Smooth muscle cell of bladder (primary cell): ENCODE results near the gene LRRC8C. TPM values are rescaled to one million over a fixed set of nuclear protein-coding genes. Genes with fewer than 3 reads are reported as not detected.

ENCODE experiments used
- total RNA-seq: library from RNA; depleted of rRNA; stranded (reverse); fragments of >200 nt; gene quantifications from 2 replicates; pipeline ENCODE4 v1.2.3, GENCODE V29; 2014

LRRC8C gene
- 2.6 and 4.4 TPM in 2 replicates for total RNA-seq

DNA sequence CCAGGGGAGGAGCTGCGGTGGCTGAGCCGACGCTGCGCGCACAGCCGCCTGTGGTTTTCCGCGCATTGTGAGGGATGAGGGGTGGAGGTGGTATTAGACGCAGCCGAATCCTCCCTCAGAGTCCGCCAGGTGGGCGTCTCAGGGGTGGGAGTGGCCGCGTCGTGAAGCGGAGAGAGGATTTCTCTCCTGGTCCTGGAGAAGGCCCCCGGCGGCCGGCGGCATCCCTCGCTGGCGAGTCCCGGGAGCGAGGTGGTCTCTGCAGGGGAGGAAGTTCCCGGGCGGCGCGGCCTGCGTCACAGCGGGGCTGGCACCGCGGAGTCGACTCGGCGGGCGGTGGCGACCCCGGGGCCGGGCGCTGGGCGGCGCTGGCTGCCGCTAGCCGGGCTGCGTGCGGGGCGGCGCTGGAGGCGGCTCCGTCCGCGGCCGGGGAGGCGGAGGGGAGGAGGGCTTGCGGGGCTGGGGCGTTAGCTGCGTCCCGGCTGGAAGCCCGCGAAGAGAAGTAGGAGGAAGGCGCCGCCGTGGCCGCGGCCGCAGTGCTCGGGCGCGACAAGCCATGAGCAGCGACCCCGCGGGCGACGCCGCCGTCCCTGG, at the start of gene LRRC8C:
LRRC8C (plus strand) TSS at position 464 of the 591 bp plus-strand sequence. CDS start 53,354 bp downstream, outside the sequence.

Other genes with a start within 250 kb of the LRRC8C start
- gene LRRC8B, start 108.3 kb upstream of the LRRC8C start, total RNA-seq: 0.55 and 0.71 TPM in 2 replicates
- gene LRRC8D, start 187.9 kb downstream of the LRRC8C start, total RNA-seq: 29.0 and 31.9 TPM in 2 replicates